ENCODE results near the gene ALKBH3. TPM values are rescaled to one million over a fixed set of nuclear protein-coding genes. Genes with fewer than 3 reads are reported as not detected.

The ALKBH3 gene
- total RNA-seq, 1 experiment from 2014 or later, result 18.8 TPM

DNA sequence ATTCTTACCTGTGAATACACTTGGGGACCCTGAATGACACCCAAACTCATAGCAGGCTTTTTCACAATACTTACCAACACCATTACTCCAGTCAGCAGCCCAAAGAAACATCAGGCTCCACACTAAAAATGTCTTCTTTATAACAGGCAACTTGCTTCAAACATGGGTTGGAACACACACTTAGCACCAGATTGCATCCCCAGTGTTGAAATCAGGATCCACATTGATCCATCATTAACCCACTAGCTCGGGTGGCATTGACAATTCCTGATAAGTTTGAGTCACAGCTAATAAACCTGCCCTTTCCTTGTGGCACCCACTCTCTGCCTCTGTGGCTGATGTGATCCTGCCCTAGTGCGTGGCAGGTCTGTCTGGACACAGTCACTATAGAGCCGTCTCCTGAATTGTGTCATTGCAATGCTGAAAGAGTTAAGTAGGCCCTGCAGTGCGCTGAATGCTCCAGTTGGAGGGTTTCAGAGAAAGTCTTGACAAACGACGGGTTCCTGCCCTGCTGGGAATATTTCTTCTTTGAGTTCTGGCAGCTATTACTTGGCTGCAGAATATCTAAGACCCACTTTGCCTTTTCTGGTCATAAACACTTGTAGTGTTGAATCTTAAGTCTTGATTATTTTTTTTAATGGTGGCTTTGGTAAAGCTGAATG, 42.2 kb downstream of the ALKBH3 start:
- peak overlapping the region in 1 of 3 experiments; percentile 60; a peak in 1 of 7 replicates for H3K27ac Mint-ChIP-seq
- no peak overlapping the region for H3K27ac ChIP-seq (ENCODE audit: insufficient read length, low read depth, low read length)
- no peaks in the 10 kb centered on the region for H3K27me3 Mint-ChIP-seq (ENCODE audit: low read depth)

More for the DNA sequence above, 42.2 kb downstream of the ALKBH3 start:
- Histone ChIP-seq H3K79me1 (ENCODE audit: insufficient read depth, low read depth, low read length, poor library complexity, severe bottlenecking) (no peaks in the 10 kb centered on the region), H4K91ac (ENCODE audit: insufficient read length, low read depth, low read length) (no peak overlapping the region), H3T11ph (ENCODE audit: low read length) (no peak overlapping the region), H3K79me2 (ENCODE audit: insufficient read depth, low read length) (no peaks in the 10 kb centered on the region), H3K23me2 (ENCODE audit: insufficient read length, low read depth, low read length, poor library complexity, severe bottlenecking) (no peaks in the 10 kb centered on the region), H3K4me1 (ENCODE audit: insufficient read depth, low read length) (peaks cover 8% of the 10 kb centered on the region; the same call in 1 of the 2 replicates), H4K5ac (ENCODE audit: insufficient read length, low read depth, low read length) (no peak overlapping the region), H2AFZ (ENCODE audit: low read length) (no peak overlapping the region), H3K14ac (ENCODE audit: insufficient read depth, low read length) (no peak overlapping the region), H2BK5ac (ENCODE audit: insufficient read length, low read length) (no peak overlapping the region), H3K27me3 (ENCODE audit: insufficient read depth, low read length) (no peaks in the 10 kb centered on the region), H3K4ac (ENCODE audit: low read depth, low read length) (no peak overlapping the region), H2BK15ac (ENCODE audit: low read depth, low read length) (no peak overlapping the region), H2BK120ac (ENCODE audit: low read depth, low read length, poor library complexity, severe bottlenecking) (no peak overlapping the region), H2BK20ac (ENCODE audit: low read depth, low read length, poor library complexity, severe bottlenecking) (no peak overlapping the region), H4K8ac (replicated peaks; ENCODE audit: insufficient read length, low read depth, low read length) (no peak overlapping the region), H3K4me2 (ENCODE audit: insufficient read depth, insufficient read length, low read length) (no peak overlapping the region), H3K9ac (ENCODE audit: extremely low read depth, insufficient read length, low read length) (no peak overlapping the region), H2AK5ac (ENCODE audit: insufficient read length, low read length) (no peak overlapping the region), H3K56ac (ENCODE audit: insufficient read length, low read depth, low read length) (no peak overlapping the region), H2BK12ac (ENCODE audit: insufficient read length, low read depth, low read length) (no peak overlapping the region), H3K18ac (ENCODE audit: insufficient read length, low read depth, low read length) (no peak overlapping the region), H3K23ac (ENCODE audit: insufficient read length, low read depth, low read length) (no peak overlapping the region), H4K20me1 (ENCODE audit: control insufficient read depth, insufficient read depth, insufficient read length) (peaks cover 2% of the 10 kb centered on the region), H3K9me3 (ENCODE audit: control insufficient read depth, low read depth, low read length) (no peaks in the 10 kb centered on the region)
- Mint-ChIP-seq H3K36me3 (ENCODE audit: insufficient read depth in 1 of 3, low read depth in 3 of 3) (peaks cover 0 to 8% (median 6%) of the 10 kb centered on the region in 3 experiments; a peak in 5 of 7 replicates), H3K9me3 (no peaks in the 10 kb centered on the region), H3K4me1 (peaks cover 37 to 61% of the 10 kb centered on the region in 2 experiments), H3K4me3 (no peak overlapping the region)
- TF ChIP-seq, protein P1, sequence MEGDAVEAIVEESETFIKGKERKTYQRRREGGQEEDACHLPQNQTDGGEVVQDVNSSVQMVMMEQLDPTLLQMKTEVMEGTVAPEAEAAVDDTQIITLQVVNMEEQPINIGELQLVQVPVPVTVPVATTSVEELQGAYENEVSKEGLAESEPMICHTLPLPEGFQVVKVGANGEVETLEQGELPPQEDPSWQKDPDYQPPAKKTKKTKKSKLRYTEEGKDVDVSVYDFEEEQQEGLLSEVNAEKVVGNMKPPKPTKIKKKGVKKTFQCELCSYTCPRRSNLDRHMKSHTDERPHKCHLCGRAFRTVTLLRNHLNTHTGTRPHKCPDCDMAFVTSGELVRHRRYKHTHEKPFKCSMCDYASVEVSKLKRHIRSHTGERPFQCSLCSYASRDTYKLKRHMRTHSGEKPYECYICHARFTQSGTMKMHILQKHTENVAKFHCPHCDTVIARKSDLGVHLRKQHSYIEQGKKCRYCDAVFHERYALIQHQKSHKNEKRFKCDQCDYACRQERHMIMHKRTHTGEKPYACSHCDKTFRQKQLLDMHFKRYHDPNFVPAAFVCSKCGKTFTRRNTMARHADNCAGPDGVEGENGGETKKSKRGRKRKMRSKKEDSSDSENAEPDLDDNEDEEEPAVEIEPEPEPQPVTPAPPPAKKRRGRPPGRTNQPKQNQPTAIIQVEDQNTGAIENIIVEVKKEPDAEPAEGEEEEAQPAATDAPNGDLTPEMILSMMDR (conservative IDR thresholded peaks at IDR 0.05), result no peak
- WGBS (ENCODE audit: extremely low coverage, insufficient read length, low lambda C conversion rate), result no CpG with 5 or more reads among the region's 6 CpGs
- DNase-seq, result no peak

Data from H9 (cell line).